GM19240 (cell line): Measurements from ENCODE around the gene RALBP1.

Experiments used
- DNase-seq: peaks from one replicate; pipeline ENCODE4 v3.0.0; 2011; ENCODE audit warnings: low spot score; ENCODE audit not compliant: insufficient read length

RALBP1 gene

DNA sequence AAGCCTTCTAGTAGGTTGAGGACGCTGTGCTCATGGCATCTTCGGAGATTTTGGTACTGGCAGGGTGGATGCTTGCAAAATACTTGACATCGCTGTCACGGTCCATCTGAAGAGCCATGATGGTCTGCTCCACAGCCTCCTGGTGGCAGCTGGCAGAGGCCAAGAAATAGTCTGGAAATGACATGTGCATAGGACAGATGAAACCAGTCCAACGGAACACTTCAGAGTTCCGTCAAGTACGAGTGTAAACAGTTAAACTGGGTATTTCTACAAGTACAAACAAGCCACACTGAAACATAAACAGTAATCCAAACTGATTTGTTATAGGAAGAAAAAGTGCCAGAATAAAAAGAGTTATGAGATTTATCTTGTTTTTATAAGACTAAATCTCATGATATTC is 72.5 kb downstream of the RALBP1 start:
- DNase-seq, result no peak

DNA sequence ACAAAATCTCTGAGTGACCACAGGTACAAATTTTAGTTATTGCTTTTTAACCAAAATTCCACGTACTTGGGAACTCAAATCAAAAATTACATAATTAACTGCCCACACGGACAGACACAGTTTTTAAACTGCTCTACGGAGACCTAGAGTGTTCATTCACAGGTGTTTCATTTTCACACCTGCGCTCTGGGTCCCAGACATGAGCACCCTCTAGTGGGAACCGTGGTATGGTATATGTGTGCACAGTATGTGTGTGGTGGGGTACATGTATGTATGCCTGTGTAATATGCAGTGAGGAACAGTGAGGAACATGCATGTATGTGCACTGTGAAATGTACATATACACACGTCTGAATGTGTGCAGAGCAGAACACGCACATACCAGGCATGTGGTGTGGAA is 74.1 kb downstream of the RALBP1 start:
- DNase-seq, result no peak

DNA sequence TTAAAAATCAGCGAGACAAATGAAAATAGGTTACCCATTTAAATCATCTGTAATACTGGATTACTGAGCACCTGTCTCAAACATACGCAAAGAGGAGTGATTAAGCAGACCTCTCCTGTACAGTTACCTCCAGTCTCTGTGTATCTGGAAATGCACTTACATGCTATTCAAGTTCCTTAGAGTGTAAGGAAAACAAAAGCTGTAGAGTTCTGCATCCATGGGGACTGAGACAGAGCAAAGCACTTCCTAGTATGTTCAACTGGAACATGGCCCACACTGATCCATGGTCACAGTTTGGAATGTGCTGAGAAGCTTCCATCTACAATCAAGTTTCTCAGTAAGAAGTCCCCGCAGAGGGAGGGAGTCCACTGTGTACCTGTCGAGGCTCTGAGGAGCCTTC is 75.1 kb downstream of the RALBP1 start:
- DNase-seq, result no peak

DNA sequence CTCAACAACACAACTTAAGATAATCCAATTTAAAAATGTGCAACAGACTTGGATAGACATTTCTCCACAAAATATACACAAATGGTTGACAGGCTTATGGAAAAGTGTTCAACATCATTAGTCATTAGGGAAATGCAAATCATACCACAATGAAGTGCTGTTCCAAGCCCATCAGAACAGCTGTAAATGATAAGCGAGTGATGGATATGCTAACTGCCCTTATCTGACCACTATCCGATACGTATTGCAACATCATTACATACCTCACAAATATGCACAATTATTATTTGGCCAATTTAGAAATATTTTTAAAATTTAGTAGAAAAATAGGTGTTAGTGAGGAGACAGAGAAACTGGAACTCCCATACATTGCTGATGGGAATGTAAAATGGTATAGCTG is 76.9 kb downstream of the RALBP1 start:
- no peak for DNase-seq

DNA sequence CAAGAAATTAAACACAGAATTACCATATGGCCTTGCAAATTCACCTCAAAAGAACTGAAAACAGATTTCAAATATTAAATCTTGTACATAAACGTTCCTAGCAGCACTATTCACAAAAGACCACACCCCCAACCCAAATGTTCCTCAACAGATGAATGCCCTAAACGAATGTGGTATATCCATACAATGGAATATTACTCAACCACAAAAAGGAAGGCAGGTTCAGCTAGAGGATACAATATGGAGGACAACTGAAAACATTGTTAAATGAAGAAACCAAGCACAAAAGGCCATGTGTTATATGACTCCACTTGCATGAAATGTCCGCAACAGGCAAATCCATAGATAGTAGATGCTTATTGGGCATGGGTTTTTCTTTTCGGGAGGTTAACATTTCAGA is 77.3 kb downstream of the RALBP1 start:
- DNase-seq, result no peak

DNA sequence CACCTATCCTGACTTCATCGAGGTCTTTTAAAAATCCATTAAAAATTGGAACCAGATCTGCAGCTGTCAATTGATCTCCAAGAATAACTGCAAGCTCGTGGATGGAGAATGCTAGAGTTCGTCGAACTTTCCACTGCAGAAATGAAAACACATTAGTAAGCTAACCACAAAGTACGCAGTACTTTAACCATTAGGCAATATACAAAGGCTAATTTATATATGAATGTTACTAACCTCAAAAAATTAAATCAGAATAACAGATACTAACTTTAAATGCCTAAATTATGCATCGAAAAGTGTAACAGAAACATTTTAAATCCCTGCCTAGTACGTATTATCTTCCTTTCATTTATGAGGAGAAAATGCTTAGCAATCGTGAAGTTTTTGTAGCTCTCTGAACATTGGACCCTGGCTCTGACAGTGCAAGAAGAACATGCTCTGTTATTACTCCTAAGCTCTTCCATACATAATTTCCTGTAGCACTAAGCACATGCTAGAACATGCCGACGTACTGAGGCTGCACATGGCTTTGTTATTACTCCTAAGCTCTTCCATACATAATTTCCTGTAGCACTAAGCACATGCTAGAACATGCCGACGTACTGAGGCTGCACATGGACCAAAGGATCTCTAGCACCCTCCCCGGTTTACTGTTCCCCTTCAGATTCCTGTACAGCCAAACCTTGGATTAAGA is 82.1 kb downstream of the RALBP1 start:
- DNase-seq, result no peak

DNA sequence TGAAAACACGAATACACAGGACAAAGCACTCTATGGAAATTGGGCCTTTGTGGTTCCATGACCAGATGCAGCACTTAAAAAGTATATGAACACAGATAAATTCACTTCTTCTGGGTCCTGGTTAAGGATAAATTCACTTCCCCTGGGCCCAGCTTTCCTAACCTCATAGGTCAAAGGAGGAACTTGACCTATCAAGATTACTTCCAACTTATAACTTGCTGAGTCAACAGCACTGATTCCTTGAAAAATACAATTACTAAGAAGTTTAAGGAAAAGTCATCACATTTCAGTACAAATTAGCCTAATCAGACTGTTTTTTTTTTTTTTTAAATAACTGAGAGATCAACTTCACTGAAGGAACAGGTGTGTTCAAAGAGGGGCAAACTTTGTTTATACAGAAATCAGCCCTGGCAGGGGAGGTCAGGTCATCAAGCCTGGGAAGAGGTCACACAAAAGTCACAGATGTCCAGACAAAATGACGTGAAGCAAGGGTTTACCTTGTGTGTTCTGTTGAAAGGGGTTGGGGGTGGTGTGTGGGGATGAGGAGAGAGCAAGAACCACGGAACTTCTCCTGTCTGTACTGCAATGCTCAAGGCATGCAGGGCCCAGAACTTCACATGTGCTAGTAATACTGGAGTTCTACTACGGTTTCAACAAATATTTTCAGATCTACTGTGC is 83.2 kb downstream of the RALBP1 start:
- no peak for DNase-seq

DNA sequence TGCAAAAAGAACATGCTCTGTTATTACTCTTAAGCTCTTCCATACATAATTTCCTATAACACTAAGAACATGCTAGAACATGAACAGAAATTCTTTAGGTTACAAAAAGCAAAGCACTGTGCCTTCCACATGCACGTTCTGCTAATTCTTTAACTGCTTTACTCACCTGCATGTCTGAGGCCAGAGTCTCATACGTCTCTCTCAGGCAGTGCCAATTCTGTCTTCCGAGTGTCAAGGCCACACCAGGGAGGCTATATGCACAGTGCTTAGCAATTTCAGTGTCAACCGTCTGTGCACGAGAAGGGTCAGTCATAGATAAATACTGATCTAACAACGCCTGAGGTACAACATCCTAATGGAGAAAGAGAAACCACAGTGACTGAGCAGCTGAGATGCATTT is 83.9 kb downstream of the RALBP1 start:
- no peak for DNase-seq

DNA sequence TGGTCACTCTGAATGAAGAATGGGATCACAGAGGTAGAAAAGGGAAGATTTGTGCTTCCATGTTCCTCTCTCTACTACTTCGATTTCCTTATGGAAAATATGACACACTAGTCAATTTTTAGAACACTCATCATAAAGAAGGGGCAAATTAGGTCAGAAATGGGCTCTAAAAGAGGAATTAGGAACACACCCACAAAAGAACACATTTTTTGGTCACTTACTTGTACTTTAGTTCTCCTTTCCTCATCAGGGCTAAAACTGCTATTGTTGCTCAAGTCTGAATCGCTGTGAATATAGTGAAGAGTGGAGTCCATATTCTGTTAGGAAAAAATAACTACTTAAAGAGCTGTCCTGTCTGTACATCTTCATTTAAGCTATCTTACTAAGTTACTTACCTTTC is 86.4 kb downstream of the RALBP1 start:
- DNase-seq, result no peak

DNA sequence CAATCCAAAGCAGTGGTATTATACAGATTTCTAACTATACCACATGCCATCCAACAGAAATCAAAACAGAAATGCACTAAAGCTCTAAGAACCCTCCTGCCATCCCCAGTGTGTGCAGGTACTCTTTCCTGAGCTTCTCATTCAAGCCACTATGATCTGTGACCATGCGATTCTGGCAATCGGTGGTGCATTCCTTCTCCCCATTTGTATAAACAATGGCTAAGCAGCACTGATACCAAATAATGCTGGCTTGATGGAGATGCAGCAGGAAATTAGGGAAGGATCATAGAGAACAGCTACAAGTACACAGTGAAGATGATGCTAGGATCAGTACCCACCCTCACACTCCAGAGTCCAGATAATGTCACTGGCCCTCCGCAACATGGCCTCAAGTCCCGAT is 87.3 kb downstream of the RALBP1 start:
- DNase-seq, result no peak

DNA sequence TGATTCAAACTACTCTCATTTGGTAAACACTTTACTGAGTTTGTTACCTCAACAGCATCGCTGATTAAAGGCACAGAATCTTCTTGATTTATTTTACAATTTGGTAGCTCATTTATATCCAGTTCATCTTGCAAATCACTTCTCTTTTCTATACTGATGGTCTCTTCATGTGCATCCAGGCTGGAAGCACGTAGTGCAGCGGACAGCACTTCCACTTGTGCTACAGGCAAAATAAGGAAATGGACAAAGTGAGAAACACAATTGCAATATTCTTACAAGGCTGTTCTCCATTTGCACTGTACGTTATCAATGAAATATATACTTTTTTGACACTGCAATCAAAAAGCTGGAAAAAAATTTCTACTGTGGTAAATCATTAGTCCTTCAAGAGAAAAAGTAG is 88.0 kb downstream of the RALBP1 start:
- no peak for DNase-seq

DNA sequence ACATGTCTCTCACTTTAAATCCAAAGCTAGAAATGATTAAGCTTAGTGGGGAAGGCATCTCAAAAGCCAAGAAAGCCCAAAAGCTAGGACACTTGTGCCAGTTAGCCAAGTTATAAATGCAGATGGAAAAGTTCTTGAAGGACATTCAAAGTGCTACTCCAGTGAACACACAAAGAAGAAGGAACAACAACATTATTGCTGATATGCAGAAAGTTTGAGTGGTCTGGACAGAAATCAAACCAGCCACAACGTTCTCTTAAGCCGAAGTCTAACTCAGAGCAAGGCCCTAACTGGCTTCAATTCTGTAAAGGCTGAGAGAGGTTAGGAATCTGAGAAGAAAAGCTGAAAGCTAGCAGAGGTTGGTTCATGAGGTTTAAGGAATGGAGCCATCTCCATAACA is 90.1 kb downstream of the RALBP1 start:
- DNase-seq, result no peak

DNA sequence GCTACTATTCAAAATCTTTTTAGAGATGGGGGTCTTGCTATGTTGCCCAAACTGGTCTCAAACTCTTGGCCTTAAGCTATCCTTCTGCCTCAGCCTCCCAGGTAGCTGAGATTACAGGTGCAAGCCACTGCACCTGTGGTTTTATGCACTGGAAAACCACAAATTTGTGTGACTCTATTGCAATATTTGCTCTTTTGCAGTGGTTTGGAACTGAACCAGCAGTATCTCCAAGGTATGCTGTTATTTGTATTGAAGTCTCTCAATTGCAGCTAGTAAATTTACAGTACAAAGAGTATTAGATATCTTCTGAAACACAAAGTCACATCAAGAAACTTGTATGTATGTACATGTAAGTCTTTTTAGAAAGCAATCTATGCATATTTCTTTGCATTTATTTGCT is 92.9 kb downstream of the RALBP1 start:
- no peak for DNase-seq

DNA sequence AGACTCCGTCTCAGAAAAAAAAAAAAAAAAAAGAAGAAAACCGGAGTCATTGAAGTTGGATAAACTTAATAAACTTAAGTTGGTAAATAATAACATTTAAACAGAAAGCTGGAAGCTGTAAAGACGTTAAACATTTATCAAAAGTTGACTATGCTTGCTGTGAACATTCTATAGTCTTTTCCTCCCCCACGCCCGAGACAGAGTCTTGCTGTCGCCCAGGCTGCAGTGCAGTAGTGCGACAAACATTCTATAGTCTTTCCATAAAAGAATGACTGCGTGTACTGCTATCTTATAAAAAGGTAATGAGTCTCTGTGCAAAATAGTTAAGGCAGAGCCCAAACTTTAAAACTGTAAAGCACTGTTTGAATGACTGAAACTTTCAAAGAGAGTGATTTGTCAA is 93.9 kb downstream of the RALBP1 start:
- no peak for DNase-seq

DNA sequence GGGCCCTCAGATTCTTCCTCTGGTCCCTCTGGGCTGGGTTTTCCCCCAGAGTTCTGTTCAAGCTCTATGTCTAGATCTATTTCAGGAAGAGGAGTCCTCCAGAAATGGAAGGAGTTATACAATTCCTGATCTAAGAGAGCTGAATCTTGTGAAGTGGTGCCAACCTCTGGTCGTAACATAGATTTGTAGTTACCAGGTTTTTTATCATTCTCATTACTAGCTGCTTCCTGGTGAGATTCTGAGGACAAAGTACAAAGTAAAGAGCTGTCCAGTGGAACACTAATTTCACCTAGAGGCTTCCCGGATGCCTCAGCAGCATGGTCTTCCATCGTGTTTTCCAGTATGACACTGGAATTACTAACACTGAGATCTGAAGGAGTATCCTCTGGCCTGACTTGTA is 94.9 kb downstream of the RALBP1 start:
- DNase-seq, result no peak

DNA sequence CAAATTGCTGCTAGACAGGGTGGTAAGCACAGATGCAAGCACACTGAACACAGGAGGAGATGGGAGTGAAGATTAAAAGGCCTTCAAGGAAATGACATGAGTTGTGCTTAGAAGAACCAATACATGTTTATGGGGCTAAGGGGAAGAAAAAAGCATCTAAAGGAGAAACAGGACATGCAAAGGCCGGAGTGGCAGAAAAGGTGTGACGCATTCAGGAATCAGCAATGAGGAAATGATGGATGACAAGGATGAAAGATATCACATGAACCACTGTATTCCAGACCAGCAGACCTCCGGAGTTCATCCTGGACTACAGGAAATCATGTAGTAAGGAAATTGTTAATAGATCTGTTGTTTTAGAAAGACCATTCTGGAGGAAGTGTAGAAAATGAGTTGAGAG is 96.2 kb downstream of the RALBP1 start:
- no peak for DNase-seq

DNA sequence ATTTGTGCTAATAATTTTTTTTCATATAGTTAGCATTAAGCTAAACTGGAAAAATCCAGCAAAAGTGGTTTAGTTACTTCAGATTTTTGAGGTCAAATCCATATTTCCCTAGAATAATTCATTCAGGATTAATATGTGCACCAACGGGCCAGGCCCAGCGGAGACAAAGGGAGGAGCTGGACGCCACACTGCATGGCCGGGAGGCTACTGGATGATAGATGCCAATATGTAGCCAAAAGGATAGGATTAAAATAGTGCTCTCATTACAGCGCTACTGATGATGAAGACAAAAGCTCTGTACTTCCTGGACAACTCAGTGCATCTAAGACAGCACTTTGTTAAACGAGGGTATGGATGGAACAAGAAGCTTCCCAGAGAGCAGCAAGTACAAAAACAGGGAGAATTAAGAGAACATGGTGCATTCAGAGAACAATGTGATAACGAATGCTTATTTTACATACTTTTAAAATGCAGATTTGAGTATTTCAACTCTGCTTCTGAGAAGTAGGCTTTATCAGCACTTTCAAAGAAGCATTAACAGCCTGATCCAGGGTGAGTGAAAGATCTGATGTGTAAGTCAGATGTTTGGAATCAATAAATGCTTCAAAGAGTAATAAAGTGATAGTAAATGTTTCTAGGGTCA is 99.3 kb downstream of the RALBP1 start:
- DNase-seq, result no peak

DNA sequence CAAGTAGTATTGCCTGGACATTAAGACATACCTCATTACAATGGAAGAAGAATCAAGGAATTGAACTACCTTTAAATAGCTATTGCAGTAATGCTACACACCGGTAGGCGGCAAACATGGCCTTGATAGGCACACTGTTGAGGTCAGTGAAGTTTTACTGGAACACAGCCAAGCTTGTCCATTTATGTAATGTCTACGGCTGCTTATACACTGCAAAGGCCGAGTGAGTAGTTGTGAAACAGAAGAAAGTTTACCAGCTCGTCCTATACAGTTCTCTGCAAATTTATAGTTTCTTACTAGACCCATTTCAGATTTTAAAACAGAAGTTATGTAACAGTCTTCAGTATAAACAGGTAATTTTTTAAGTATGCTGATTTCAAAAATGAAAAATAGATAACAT is 100.2 kb downstream of the RALBP1 start:
- DNase-seq, result no peak

DNA sequence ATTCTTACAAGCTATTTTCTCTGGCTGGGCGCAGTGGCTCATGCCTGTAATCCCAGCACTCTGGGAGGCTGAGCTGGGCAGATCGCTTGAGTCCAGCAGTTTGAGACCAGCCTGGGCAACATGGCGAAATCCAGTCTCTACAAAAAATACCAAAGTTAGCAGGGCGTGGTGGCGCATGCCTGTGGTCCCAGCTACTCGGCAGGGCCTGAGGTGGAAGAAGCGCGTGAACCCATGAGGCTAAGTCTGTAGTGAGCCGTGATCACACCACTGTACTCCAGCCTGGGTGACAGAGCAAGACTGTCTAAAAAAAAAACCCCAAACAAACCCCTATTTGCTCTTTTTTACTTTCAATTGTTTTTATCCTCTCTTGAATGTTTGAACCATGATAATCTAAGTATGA is 102.0 kb downstream of the RALBP1 start:
- no peak for DNase-seq

DNA sequence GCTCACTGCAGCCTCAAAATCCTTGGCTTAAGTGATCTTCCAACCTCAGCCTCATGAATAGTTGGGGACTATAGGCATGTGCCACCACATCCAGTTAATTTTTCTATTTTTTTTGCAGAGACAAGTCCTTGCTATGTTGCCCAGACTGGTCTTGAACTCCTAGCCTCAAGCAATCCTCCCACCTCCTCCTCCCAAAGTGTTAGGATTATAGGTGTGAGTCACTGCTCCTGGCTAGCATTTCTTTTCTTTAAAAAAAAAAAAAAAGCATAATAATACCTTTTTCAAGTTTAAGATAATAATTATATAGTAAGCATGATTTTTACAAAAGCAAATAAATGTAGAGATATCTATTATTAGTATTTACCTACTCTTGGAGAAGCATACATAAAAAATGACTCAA is 103.0 kb downstream of the RALBP1 start:
- DNase-seq, result no peak

DNA sequence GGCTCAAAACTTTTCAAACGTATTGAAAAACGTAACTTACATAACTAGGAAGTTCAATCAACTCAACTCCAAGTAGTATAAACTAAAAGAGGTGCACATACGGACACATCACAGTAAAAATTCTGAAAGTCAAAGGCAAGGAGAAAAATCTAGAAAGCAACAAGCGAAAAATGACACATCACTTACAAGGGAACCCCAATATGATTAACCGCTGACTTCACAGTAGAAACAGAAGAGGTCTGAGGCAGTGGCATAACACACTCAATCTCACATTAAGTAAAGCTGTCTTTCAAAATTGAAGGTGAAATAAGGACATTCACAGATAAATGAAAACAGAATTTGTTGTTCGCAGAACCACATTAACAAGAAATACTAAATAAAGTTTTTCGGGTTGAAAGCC is 106.4 kb downstream of the RALBP1 start:
- no peak for DNase-seq

DNA sequence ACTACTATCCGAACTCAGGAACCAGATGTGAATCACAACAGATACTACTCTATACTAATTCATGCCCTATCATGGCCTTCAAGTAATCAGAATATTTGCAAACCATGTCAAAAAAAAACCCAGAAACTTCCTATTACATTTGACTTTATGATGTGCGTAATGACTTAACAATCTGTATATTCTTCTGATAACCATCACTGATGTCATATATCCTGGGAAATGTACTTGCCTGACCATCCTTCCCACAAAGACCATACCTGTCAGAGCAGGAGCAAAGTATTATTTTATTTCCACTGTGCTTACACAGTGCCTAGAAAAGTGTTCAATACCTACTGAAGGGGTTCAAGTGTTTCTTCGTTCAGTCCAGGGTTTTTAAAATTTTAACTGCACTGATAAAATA is 111.5 kb downstream of the RALBP1 start:
- DNase-seq, result no peak
